Epithelial cell of proximal tubule (primary cell): ENCODE measurements around the gene HES2. TPM values are rescaled to one million over a fixed set of nuclear protein-coding genes. Genes with fewer than 3 reads are reported as not detected.

Experiments used
- DNase-seq: peaks from one replicate; pipeline ENCODE4 v3.0.0-alpha.2; 2011; ENCODE audit warnings: low read depth
- H3K4me3 ChIP-seq: 2 replicates; pipeline ENCODE4 v1.5.1; 2011; ENCODE audit warnings: low read depth, mild to moderate bottlenecking, low read length
- CTCF ChIP-seq: conservative IDR thresholded peaks from 2 replicates; pipeline ENCODE4 v1.5.1; 2012; ENCODE audit warnings: low read depth, mild to moderate bottlenecking, low read length
- total RNA-seq: library from RNA; depleted of rRNA; stranded (reverse); fragments of >200 nt; gene quantifications from 2 replicates; pipeline ENCODE4 v1.2.3, GENCODE V29; 2015

HES2 gene
- total RNA-seq, 1 donor from 2014 or later, result 6.2 TPM

DNA sequence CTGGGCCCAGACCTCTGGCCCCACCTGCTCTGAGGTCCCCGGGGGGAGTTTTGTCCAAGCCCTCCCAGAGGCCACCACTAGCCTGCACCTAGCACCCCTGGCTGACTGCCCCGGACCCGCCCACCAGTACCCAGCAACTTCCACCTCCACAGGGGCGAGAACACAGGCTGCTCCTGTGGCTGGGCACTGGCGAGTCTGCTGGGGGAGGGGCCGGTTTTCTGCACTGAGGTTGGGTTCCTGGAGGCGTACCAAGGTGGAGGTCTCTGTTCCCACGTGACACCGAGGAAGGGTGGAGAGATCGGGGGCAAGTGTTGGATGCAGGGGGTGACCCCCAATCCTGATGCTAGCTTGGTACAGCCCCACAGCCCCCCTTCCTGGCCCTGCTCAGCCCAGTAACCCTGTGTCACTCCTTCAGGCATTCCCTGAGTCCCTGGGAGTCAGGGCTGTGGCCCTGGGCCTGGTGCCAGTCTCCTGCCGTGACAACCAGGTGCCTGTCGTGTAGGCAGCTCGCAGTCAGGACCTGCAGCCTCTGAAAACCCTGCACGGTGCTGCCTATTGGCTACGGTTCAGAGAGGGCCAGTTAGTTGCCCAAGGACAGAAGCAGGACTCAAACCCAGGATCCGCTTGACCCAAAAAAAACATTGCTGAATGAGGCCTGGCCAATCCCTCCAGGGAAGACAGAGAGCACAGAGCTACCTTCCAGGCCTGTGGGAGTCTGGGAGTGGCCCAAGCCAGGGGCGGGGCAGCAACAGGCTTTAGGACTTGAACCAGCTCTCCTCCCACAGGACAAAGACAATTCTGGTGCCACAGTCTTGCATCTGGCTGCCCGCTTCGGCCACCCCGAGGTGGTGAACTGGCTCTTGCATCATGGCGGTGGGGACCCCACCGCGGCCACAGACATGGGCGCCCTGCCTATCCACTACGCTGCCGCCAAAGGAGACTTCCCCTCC, 8.0 kb upstream of the HES2 start:
- H3K4me3 ChIP-seq, result no peak overlapping the region
- no peak for DNase-seq
- TF ChIP-seq CTCF, result no peak

- no peak for DNase-seq
- no peak for TF ChIP-seq CTCF
- H3K4me3 ChIP-seq, result no peak overlapping the region
These were observed 7.2 kb upstream of the HES2 start for GRCh38 chr1:6426972-6427350.

DNA sequence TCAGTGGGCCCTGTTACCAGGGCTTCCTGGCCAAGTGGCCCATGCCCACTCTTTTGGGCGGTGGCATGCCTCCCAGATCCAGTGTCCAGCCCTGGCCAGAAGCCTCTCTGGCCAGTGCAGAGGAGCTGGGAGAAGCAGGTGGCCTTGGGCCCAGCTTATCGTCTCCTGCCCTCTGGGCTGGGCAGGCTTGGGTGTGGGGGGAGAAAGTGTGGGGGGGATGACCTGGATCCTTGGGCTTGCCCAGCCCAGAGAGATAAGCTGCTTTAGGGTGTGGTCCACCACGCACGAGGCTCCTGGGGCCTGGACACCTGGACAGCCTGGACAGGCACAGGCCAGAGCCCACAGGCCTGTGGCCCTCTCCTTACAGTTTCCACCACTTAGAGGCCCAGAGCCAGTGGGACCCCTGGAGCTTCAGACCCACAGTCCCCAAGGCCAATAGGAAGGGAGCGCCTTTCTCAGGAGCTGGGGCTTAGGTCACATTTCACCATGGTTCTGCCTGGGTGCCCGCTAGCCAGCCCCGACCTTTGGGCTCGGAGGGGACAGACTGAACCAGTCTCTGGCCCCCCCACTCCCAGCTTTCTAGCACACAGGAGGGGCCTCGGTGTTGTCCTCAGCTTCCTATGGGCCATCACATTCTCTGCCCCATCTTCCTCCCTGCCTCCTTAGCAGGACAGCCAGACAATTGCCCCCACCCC, 6.7 kb upstream of the HES2 start:
- TF ChIP-seq CTCF, result no peak
- no peak for DNase-seq
- no peak overlapping the region for H3K4me3 ChIP-seq

DNA sequence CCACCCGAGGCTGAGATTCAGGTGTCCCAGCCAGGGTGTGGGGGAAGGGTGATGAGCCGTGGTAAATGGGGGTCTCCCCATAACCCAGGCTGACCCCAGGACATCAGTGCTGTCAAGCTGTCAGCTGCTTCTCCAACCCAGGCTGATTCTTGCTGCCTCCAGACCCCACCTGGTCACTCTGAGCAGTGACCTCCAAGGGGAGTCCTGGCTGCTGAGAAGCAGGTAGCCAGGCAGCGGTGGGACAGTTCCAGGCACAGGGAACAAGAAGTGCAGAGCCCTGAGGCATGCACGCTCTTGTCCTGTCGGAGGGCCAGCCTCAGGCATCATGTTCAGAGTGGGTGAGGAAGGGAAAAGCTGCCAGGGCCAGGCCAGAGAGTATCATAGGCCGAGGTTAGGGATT, 5.9 kb upstream of the HES2 start:
- DNase-seq, result no peak
- no peak overlapping the region for H3K4me3 ChIP-seq
- no peak for TF ChIP-seq CTCF

DNA sequence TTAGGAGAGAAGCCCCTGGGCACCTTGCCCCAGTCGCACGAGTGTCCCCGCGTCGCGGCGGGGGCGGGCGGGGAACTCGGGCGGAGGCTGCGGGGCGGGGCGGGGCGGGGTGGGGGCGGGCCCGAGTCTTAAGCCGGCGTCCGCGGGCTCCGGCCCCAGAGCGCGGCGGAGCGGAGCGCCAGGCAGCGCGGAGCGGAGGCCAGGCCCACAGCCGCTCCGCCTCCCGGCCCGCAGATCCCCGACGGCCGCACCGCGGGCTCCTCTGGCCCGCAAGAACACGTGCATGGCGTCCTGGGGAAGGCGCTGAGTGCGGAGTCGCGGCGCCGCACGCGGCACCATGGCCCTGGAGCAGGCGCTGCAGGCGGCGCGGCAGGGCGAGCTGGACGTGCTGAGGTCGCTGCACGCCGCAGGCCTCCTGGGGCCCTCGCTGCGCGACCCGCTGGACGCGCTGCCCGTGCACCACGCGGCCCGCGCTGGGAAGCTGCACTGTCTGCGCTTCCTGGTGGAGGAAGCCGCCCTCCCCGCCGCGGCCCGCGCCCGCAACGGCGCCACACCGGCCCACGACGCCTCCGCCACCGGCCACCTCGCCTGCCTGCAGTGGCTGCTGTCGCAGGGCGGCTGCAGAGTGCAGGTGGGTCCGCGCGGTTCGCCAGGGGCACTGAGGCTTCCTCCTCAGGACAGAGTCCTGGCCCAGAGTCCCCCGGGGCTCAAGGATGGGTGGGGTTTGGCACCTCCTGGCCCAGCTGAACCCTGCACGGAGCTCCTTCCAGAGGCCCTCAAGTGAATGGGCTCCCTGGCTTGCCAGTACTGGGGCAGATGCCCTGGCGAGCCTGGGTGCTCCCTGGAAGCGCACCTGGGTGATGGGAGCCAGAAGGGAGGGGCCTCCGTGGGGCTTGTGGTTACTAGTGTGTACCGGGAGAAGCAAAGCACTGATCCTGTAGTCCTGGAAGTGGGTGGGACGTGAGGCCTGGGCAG, 5.2 kb upstream of the HES2 start, which contains the start of gene ESPN:
Gene ESPN, plus strand, starts transcription at position 158 of the 975 bp plus-strand sequence. Its CDS starts 180 bp downstream, at position 338.
- H3K4me3 ChIP-seq, result peak within 1 kb of the TSS; percentile 21
- DNase-seq, result no peak
- no peak for TF ChIP-seq CTCF

GRCh38 chr1:6424000-6424565, 4.4 kb upstream of the HES2 start:
- peak overlapping the region; percentile 21 for H3K4me3 ChIP-seq
- TF ChIP-seq CTCF, result no peak

More at GRCh38 chr1:6424000-6424565, 4.4 kb upstream of the HES2 start:
- DNase-seq, result no peak
